Colonic mucosa (tissue), 4 donors: ENCODE results near the gene LSM11. TPM values are rescaled to one million over a fixed set of nuclear protein-coding genes. Genes with fewer than 3 reads are reported as not detected.

ENCODE experiments used
- DNase-seq: peaks from one replicate; pipeline ENCODE4 v3.0.0-alpha.2; 2020
- H3K27ac ChIP-seq: fragments of 200-600 bp; one replicate; pipeline ENCODE4 v1.8.0; 2021
- H3K27me3 ChIP-seq: fragments of 200-600 bp; one replicate; pipeline ENCODE4 v1.8.0; 2021
- H3K36me3 ChIP-seq: fragments of 200-600 bp; one replicate; pipeline ENCODE4 v1.8.0; 2021
- H3K4me1 ChIP-seq: fragments of 200-600 bp; one replicate; pipeline ENCODE4 v1.8.0; 2021; ENCODE audit warnings: mild to moderate bottlenecking
- H3K4me3 ChIP-seq: fragments of 200-600 bp; one replicate; pipeline ENCODE4 v1.8.0; 2021
- H3K9ac ChIP-seq, 2 donors: one replicate each; pipeline ENCODE4 v1.7.0; 2013; ENCODE audit warnings: control low read depth in 2 of 2, low read depth in 2 of 2, low read length in 2 of 2
- H3K9me3 ChIP-seq: fragments of 200-600 bp; one replicate; pipeline ENCODE4 v1.8.0; 2021
- CTCF ChIP-seq: fragments of 200-600 bp; IDR thresholded peaks from one replicate; pipeline ENCODE4 v1.8.0; 2022; ENCODE audit warnings: antibody characterized with exemption, mild to moderate bottlenecking
- intact Hi-C: fragments of 100-400 bp; cut with DNase I; formaldehyde crosslinking; loops from one replicate; pipeline ENCODE4 v1.14.1; 2022
- total RNA-seq, 2 donors: library from RNA; stranded (reverse); fragmentation: NEBNext Ultra II Directional in 1 of 2; extraction: Animal tissue kit (Norgen Biotek cat#: 25700) in 1 of 2; gene quantifications; one replicate each; pipeline ENCODE4 v1.2.1, GENCODE V29; 2021
- donor health status: healthy.
- donor health status: DM: no; HTN: no; CAD: no.
- donor health status: DM: no; HTN: no; CAD: no.

The LSM11 gene
- total RNA-seq, 2 donors from 2014 or later, result 5.1 to 6.6 TPM

- Histone ChIP-seq H3K9me3 (no peaks in the 10 kb centered on the region), H3K4me3 (no peak overlapping the region), H3K9ac (no peak overlapping the region), H3K27me3 (no peaks in the 10 kb centered on the region), H3K36me3 (peaks cover 21% of the 10 kb centered on the region), H3K4me1 (no peaks in the 10 kb centered on the region), H3K27ac (no peak overlapping the region)
- intact Hi-C loops, result no loop called here
- TF ChIP-seq CTCF, result no peak
- DNase-seq, result no peak
These were observed 64.5 kb downstream of the LSM11 start for GRCh38 chr5:157808043-157808442.

Other genes starting within 250 kb of the LSM11 start
- 10 to 100 TPM in 1 of 2 donors, 1 to 10 TPM in 1; 2.9 to 12.8 TPM for gene ADAM19, start 167.9 kb upstream of the LSM11 start, total RNA-seq
- under 1 TPM; 0.08 to 0.42 TPM for gene SOX30, start 91.3 kb upstream of the LSM11 start, total RNA-seq
- 1 to 10 TPM; 5.5 to 5.7 TPM for gene C5orf52, start 72.2 kb upstream of the LSM11 start, total RNA-seq
- 10 to 100 TPM; 15.9 to 23.2 TPM for gene THG1L, start 12.3 kb upstream of the LSM11 start, total RNA-seq
- 100 to 1,000 TPM; 127 to 183 TPM for gene CLINT1, start 115.4 kb downstream of the LSM11 start, total RNA-seq